ENCODE results near the gene DBN1.

- TF ChIP-seq CTCF (IDR thresholded peaks at IDR 0.05) (no peak), POLR2A (IDR thresholded peaks at IDR 0.05) (no peak), POLR2AphosphoS5 (IDR thresholded peaks at IDR 0.05) (no peak), EP300 (IDR thresholded peaks at IDR 0.05) (no peak)
Observed at GRCh38 chr5:177474002-177474476, 605 bp upstream of the DBN1 start.
